ENCODE results near the gene LILRB3.
"Not testable (repeated sequence)": the region's sequence is repeated elsewhere in the genome, so short reads cannot be mapped to it uniquely, and the experiment has no call there.

Gene LILRB3

GRCh38 chr19:54247106-54247930 is 24.5 kb upstream of the LILRB3 start:
- no peak overlapping the region for H2BK5ac ChIP-seq (ENCODE audit: low read length)
- no peak for DNase-seq

GRCh38 chr19:54245936-54246335 is 23.1 kb upstream of the LILRB3 start:
- no peaks in the 10 kb centered on the region for H3K79me2 ChIP-seq (ENCODE audit: control insufficient read depth, insufficient read depth, low read length)
- H2BK5ac ChIP-seq (ENCODE audit: low read length) = no peak overlapping the region
- H4K8ac ChIP-seq (ENCODE audit: low read depth, low read length) = no peak overlapping the region
- H3K27me3 ChIP-seq (ENCODE audit: insufficient read depth, low read length, poor library complexity) = no peaks in the 10 kb centered on the region
- H2BK15ac ChIP-seq (replicated peaks; ENCODE audit: low read depth) = no peak overlapping the region
- H3K4ac ChIP-seq (ENCODE audit: low read depth, low read length) = no peak overlapping the region
- H3K23ac ChIP-seq (ENCODE audit: low read length) = no peak overlapping the region
- no CpG with 5 or more reads among the region's 3 CpGs for WGBS (ENCODE audit: extremely low coverage, insufficient coverage, low lambda C conversion rate)
- no peak overlapping the region for H3K9ac ChIP-seq (ENCODE audit: low read length)
- no peak overlapping the region for H3K27ac ChIP-seq (ENCODE audit: low read depth, low read length)
- no peak overlapping the region for H3K4me3 ChIP-seq (ENCODE audit: low read length)
- H3K56ac ChIP-seq (ENCODE audit: low read length) = no peak overlapping the region
- no peak overlapping the region for H3K18ac ChIP-seq (ENCODE audit: low read length)
- no peak overlapping the region for H4K5ac ChIP-seq (ENCODE audit: low read length)
- no peaks in the 10 kb centered on the region for H3K36me3 ChIP-seq (ENCODE audit: control insufficient read depth, insufficient read depth, low read length)
- H3K4me2 ChIP-seq (ENCODE audit: low read length) = no peak overlapping the region
- H3K4me1 ChIP-seq (ENCODE audit: control insufficient read depth, low read depth, low read length) = no peaks in the 10 kb centered on the region
- H2AK5ac ChIP-seq (ENCODE audit: low read length) = no peak overlapping the region
- DNase-seq = no peak
- no peak overlapping the region for H2BK120ac ChIP-seq (ENCODE audit: low read depth, low read length)
- H3K79me1 ChIP-seq (ENCODE audit: low read length) = no peaks in the 10 kb centered on the region

More at GRCh38 chr19:54247106-54247930, 24.5 kb upstream of the LILRB3 start:
- Histone ChIP-seq H3K36me3 (ENCODE audit: control insufficient read depth, insufficient read depth, low read length) (no peaks in the 10 kb centered on the region), H2AK5ac (ENCODE audit: low read length) (no peak overlapping the region), H3K56ac (ENCODE audit: low read length) (no peak overlapping the region), H2BK15ac (replicated peaks; ENCODE audit: low read depth) (no peak overlapping the region), H3K23ac (ENCODE audit: low read length) (no peak overlapping the region), H3K27ac (ENCODE audit: low read depth, low read length) (no peak overlapping the region), H3K4me2 (ENCODE audit: low read length) (no peak overlapping the region), H3K79me1 (ENCODE audit: low read length) (no peaks in the 10 kb centered on the region), H2BK120ac (ENCODE audit: low read depth, low read length) (no peak overlapping the region), H3K9ac (ENCODE audit: low read length) (no peak overlapping the region), H3K4me3 (ENCODE audit: low read length) (no peak overlapping the region), H4K5ac (ENCODE audit: low read length) (no peak overlapping the region), H4K8ac (ENCODE audit: low read depth, low read length) (no peak overlapping the region), H3K79me2 (ENCODE audit: control insufficient read depth, insufficient read depth, low read length) (no peaks in the 10 kb centered on the region), H3K4me1 (ENCODE audit: control insufficient read depth, low read depth, low read length) (no peaks in the 10 kb centered on the region), H3K18ac (ENCODE audit: low read length) (no peak overlapping the region), H3K27me3 (ENCODE audit: insufficient read depth, low read length, poor library complexity) (no peaks in the 10 kb centered on the region), H3K4ac (ENCODE audit: low read depth, low read length) (no peak overlapping the region)
- no CpG with 5 or more reads among the region's 20 CpGs for WGBS (ENCODE audit: extremely low coverage, insufficient coverage, low lambda C conversion rate)

DNA sequence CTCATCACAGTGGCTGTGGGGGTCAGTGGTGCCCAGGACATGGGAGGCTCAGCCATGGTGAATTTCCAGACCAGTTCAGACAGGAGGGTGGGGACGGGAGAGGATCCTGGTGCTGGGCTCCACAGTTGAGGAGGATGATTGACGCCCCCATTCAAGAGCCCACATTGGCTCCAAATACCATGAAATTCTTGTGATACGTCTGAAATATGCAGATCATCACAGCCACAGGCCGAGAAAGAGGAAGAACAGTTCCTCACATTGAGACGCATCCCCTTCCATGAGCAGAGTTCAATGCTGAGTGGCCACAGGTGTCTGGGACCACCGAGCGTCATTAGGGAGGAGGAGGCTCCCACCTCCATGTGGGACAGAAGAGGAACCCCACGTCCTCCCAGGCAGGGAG is 21.0 kb upstream of the LILRB3 start:
- WGBS (ENCODE audit: extremely low coverage, insufficient coverage, low lambda C conversion rate) = no CpG with 5 or more reads among the region's 8 CpGs
- DNase-seq = not testable (repeated sequence)

DNA sequence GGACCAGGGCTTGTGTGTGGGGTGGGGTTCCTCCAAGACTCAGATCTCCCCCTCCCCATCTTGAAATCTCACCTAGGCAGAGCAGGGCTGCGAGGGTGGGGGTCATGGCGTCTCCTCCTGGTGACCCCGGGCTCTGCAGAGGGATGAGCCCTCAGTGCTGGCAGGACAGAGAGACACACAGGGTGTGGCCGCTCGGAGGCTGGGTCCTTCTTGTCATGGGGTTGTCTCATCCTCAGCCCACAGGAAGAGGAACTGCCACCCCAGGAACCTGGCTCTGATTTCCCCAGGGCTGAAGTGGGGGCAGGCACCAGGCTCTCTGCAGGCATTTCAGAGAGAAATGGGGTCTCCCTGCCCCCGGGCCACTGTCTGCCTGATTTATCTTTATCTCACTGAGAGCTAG is 19.8 kb upstream of the LILRB3 start, which contains the start of gene LILRA6:
Gene LILRA6 (minus strand): TSS at position 145 of the 400 bp plus-strand sequence.
- not testable (repeated sequence) for H2BK120ac ChIP-seq (ENCODE audit: low read depth, low read length); H4K5ac ChIP-seq (ENCODE audit: low read length); H3K23ac ChIP-seq (ENCODE audit: low read length); H3K18ac ChIP-seq (ENCODE audit: low read length); H3K79me2 ChIP-seq (ENCODE audit: control insufficient read depth, insufficient read depth, low read length); H3K4me1 ChIP-seq (ENCODE audit: control insufficient read depth, low read depth, low read length); H4K8ac ChIP-seq (ENCODE audit: low read depth, low read length); H3K79me1 ChIP-seq (ENCODE audit: low read length); H3K36me3 ChIP-seq (ENCODE audit: control insufficient read depth, insufficient read depth, low read length); H3K27me3 ChIP-seq (ENCODE audit: insufficient read depth, low read length, poor library complexity); H3K4me3 ChIP-seq (ENCODE audit: low read length); H2AK5ac ChIP-seq (ENCODE audit: low read length); H3K4me2 ChIP-seq (ENCODE audit: low read length); H3K27ac ChIP-seq (ENCODE audit: low read depth, low read length); DNase-seq; H2BK5ac ChIP-seq (ENCODE audit: low read length); H3K9ac ChIP-seq (ENCODE audit: low read length); H3K56ac ChIP-seq (ENCODE audit: low read length); H2BK15ac ChIP-seq (replicated peaks; ENCODE audit: low read depth); H3K4ac ChIP-seq (ENCODE audit: low read depth, low read length)
- no CpG with 5 or more reads among the region's 6 CpGs for WGBS (ENCODE audit: extremely low coverage, insufficient coverage, low lambda C conversion rate)

More for the DNA sequence above, 21.0 kb upstream of the LILRB3 start:
- not testable (repeated sequence) for H3K79me2 ChIP-seq (ENCODE audit: control insufficient read depth, insufficient read depth, low read length); H2BK5ac ChIP-seq (ENCODE audit: low read length); H3K4me3 ChIP-seq (ENCODE audit: low read length); H4K8ac ChIP-seq (ENCODE audit: low read depth, low read length); H3K36me3 ChIP-seq (ENCODE audit: control insufficient read depth, insufficient read depth, low read length); H4K5ac ChIP-seq (ENCODE audit: low read length); H2AK5ac ChIP-seq (ENCODE audit: low read length); H2BK120ac ChIP-seq (ENCODE audit: low read depth, low read length); H2BK15ac ChIP-seq (replicated peaks; ENCODE audit: low read depth); H3K18ac ChIP-seq (ENCODE audit: low read length); H3K4me2 ChIP-seq (ENCODE audit: low read length); H3K4me1 ChIP-seq (ENCODE audit: control insufficient read depth, low read depth, low read length); H3K79me1 ChIP-seq (ENCODE audit: low read length); H3K4ac ChIP-seq (ENCODE audit: low read depth, low read length); H3K9ac ChIP-seq (ENCODE audit: low read length); H3K23ac ChIP-seq (ENCODE audit: low read length); H3K27me3 ChIP-seq (ENCODE audit: insufficient read depth, low read length, poor library complexity); H3K56ac ChIP-seq (ENCODE audit: low read length); H3K27ac ChIP-seq (ENCODE audit: low read depth, low read length)

GRCh38 chr19:54242234-54242633 is 19.4 kb upstream of the LILRB3 start:
- not testable (repeated sequence) for H3K4me2 ChIP-seq (ENCODE audit: low read length); H3K27me3 ChIP-seq (ENCODE audit: insufficient read depth, low read length, poor library complexity); H3K18ac ChIP-seq (ENCODE audit: low read length); H4K5ac ChIP-seq (ENCODE audit: low read length); H3K79me1 ChIP-seq (ENCODE audit: low read length); H3K9ac ChIP-seq (ENCODE audit: low read length); H3K4ac ChIP-seq (ENCODE audit: low read depth, low read length); H3K23ac ChIP-seq (ENCODE audit: low read length); H3K79me2 ChIP-seq (ENCODE audit: control insufficient read depth, insufficient read depth, low read length); H2AK5ac ChIP-seq (ENCODE audit: low read length); DNase-seq; H3K4me1 ChIP-seq (ENCODE audit: control insufficient read depth, low read depth, low read length); H3K27ac ChIP-seq (ENCODE audit: low read depth, low read length); H3K36me3 ChIP-seq (ENCODE audit: control insufficient read depth, insufficient read depth, low read length); H3K56ac ChIP-seq (ENCODE audit: low read length); H4K8ac ChIP-seq (ENCODE audit: low read depth, low read length); H3K4me3 ChIP-seq (ENCODE audit: low read length); H2BK120ac ChIP-seq (ENCODE audit: low read depth, low read length); H2BK5ac ChIP-seq (ENCODE audit: low read length); H2BK15ac ChIP-seq (replicated peaks; ENCODE audit: low read depth)
- no CpG with 5 or more reads among the region's 4 CpGs for WGBS (ENCODE audit: extremely low coverage, insufficient coverage, low lambda C conversion rate)

Measured in mesendoderm (in vitro differentiated cells).